Bone marrow (tissue), 2 donors: ENCODE measurements around the gene ELMO1.

Experiments used
- DNase-seq, 2 donors: peaks; one replicate each; lab custom pipeline; 2025; lab: John Stamatoyannopoulos, UW

ELMO1 gene

DNA sequence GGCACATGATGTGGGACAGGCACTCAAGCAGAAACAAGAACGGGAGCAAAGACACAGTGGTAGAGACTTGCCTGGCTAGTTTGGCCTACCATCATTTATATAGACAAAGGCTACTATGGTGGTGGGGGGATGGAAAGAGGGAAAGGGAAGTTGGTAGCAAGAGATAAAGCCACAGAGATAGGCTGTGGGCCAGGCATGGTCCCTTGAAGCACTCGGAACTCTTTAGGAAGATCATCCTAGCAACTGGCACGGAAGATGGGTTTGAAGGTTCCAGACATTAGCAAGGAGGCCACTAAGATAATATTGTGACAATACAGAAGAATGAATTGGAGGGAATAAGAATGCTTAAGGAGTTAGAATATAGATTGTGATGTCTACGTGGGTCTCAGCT lies 319.6 kb downstream of the ELMO1 start:
- no peak for DNase-seq

DNA sequence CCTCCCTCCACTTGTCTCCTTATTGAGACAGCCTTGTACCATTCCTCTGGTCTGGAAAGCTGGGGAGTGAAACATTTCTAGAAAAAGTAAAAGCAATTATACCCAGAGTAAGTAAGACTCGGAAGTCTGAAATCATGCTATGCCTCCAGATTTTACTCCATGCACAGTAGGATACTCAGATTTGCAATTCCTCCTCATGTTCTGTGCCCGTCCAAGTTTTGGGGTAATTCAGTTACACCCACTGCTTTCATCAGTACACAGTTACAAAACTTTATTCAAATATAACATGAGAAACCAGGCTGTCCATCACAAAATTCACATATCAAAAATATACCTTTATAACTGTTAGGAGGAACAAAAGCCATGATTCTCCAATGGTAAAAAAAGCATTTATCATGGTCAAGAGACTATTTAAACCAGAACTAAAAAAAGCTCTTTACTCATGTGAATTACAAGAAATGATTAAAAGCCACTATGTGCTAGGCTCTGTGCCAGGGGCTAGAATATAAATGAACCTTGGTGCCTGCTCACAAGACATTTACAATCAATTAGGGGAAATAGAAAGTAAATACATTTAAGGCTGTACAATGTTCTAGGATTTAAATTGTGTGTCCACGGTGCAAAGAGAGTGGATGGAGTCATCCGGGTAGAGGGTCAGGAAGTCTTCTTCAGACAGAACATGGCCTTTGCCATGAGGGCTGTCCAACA lies 320.2 kb downstream of the ELMO1 start:
- DNase-seq: no peak

DNA sequence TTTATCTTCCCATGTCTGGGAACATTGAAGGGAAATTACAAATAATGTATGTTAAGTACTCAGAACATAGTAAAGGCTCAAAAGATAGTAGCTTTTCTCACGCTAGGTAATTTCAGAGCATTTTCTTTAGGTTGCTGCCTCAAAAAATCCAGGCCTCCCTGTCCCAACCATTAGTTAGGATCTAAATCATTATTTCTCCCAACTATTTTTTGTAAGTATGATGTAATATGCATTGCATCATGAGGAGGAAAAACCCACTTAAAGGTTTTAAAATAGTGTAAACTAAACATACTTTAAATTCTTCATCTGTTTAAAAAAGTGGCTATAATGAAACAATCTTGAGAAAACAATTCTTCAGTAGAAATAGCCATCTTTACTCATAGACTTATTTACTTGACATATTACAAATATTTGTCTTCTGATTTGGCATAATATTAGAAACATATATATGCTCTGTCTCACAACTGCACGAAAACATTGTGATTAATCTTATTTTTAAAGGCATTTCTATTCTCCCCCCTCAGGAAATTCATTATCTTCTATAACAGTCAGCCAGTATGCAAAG lies 329.3 kb downstream of the ELMO1 start:
- DNase-seq: no peak

DNA sequence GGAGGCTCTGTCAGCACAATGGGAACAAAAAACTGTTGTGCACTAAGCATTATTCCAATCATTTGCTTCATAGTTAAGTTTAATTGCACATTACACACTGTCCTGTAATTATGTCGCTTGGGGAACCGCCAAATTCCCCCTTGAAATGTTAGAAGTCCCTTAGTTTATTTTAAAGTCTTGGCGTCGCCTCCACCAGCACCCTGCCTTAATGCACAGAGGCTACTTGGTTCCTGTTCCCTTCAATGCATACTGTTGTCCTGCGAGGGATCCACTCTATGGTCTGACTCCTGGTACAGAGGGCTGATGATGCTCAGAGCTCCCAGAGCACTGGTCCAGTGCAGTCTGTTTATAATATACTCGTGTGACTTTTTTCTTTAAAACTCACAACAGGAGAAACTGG lies 330.7 kb downstream of the ELMO1 start:
- DNase-seq: no peak

DNA sequence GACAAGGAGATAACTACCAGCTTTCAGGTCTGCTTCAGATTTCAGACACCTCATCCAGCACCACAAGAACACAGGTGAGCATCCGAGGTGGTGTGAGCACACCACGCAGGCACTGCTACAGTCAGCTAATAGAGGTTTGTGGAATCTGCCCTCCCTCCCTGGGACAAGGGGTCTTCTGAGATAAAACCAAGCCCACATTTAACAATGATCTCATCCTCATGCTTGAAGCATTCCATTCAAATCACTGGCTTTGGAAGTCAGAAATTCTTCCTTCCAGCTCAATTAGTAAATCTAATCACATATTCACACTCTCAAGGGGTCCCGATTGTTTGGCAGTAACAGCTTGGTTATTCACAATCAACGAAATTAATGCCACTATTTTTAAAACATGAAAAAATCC lies 331.4 kb downstream of the ELMO1 start:
- no peak for DNase-seq

DNA sequence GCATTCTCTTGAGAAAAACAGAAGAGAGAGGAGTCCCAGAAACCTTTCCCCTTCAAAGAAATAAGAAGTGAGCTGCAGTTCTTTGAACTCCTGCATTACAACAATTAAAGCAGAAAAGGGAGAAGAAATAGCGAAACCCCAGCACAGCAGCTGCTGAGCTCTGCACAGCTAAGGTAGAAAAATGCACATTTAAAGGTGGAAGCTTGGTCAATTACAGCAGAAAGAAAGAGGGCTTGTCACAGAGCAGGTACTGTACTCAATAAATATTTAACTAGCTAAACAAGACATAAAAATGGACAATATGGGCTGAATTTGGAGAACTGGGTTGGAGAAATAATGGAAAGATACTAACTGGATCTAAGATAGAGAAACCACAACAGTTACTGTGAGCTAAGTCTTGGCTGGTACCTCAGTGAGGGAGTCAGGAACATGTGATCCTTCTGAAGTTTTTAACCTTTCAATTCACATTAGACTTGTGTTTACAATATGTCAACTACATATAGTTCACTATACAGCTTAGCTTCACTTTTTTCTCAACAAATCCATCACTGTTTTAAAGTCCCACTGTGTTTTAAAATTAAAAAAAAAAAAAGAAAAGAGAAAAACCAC lies 332.5 kb downstream of the ELMO1 start:
- DNase-seq: no peak

DNA sequence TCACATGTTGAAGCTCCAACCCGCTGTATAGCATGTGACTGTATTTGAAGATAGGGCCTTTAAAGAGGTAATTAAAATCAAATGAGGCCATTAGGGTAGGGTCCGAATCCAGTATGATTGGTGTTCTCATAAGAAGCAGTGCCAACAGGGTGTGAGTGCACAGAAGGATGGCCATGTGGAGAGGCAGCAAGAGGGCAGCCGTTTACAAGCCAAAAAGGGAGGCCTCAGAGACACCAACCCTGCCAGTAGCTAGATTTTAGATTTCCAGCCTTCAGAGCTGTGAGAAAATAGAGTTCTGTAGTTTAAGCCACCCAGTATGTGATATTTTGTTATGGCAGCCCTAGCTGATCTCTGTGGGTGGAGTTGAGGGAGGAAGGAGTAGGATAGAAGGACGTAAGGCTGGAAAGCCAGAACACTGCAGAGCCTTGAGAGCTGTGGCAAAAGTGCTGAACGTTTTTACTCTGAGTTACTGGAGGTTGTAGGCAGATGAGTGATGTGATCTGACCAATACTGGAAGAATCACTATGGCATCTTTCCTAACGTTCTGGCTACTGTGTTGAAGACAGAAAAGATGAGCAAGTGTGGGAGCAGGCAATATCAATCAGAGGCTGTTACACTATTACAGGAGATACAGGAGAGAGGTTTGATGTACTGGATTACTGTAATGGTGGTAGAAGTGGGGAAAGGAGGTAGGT lies 334.9 kb downstream of the ELMO1 start:
- DNase-seq: no peak

DNA sequence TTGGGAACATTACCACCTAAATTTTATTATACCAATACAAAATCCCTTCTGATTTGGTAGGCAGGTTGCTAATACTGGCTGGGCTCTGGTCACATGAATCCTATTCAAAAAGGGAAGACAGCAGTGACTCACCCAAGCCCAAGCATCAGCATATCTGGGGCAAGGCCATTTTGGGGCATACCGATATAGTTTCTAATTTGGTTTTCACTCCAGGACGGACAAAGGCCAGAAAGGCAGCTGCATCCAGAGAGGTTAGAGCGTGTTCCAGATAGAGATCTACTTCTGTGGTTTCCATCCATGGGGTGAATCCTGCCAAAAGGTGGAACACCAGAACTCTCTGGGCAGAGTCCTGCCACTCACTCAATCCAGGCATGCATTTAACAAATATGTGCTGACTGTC lies 335.8 kb downstream of the ELMO1 start:
- DNase-seq: no peak

DNA sequence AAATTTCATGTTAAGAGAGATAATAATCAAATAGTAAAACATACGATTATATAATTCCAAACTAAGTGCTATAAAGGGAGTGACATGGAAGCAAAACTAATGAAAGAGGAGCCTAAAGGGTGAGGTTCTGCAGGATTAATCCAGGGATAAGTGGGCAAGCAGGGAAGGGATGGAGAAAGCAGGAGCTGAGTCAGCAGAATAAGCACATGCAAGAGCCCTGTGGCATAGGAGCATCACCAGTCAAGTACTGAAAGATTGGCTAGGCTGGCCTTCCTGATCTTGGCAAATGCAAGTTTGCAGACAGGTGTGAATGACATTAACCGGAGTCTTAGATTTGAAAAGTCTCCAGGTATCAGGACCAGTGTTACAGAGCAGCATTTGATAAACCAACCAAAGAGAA lies 336.4 kb downstream of the ELMO1 start:
- no peak for DNase-seq

DNA sequence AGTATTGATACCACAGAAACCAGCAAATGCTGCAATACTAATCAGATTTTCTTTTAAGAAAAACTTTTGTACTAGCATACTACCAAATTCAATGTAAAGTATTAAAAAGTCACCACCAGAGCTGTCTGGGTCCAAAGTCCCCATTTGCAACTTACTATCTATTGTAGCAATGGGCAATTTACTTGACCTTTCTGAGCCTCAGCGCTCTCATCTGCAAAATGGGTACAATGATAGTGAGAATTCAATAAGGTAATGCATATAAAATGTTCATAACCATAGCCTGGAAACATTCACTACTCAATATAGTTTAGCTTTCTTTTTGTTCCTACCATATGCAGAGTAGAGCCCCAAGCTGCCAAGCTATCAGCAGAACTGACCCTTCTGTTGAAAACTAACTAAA lies 337.2 kb downstream of the ELMO1 start:
- DNase-seq: no peak

DNA sequence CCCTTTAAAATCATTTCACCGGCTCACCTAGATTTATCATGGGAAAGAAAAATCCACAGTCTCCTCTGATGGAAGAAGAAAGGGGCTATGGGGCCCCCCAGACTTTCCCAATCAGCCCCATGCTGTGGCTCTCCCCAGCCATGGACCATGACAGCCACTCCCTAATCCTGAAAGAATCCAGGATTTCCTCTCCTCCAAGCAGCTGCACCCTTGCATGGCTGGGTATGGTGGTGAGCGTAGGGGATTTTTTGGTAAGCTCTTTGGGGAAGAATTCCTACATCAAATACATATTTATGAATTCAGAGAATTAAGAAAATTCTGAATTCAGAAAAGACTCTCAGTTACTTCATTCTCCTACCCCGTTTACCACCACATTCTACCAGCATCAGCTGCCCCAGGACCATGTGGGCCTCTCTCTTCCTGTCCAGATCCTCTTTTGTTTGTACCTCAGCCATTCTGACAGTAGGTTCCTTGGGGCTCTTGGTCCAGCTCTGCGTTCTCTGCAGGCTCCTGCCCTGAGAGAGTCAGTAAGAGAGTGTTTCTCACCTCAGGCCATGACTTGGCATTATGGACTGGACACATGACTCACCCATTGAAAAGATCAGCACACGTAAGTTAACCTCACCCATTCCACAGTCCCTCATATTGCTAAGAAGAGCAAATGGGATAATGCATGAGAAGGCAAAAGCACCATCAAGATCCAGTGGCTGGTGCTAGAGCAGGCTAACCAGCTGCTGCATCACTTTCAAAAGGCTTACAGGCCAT lies 337.8 kb downstream of the ELMO1 start:
- no peak for DNase-seq

DNA sequence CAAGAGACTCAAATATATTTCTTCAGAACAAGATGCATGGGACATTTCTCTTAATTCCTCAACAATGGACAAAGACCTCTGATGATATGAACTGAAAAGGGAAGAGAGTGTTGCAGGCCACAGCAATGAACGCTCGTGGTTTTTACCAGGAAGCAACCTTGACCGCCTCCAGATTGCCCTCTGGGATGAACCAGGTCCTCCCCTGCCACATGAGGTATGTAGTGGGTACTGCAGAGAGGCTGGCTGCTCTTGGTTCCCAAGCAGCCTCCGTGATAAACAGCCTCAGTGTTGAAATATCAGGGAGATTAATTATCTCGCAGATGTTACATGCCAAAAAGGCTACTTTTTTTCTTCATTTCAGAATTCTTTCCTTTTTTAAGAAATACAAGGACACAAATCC lies 338.8 kb downstream of the ELMO1 start:
- DNase-seq: no peak

DNA sequence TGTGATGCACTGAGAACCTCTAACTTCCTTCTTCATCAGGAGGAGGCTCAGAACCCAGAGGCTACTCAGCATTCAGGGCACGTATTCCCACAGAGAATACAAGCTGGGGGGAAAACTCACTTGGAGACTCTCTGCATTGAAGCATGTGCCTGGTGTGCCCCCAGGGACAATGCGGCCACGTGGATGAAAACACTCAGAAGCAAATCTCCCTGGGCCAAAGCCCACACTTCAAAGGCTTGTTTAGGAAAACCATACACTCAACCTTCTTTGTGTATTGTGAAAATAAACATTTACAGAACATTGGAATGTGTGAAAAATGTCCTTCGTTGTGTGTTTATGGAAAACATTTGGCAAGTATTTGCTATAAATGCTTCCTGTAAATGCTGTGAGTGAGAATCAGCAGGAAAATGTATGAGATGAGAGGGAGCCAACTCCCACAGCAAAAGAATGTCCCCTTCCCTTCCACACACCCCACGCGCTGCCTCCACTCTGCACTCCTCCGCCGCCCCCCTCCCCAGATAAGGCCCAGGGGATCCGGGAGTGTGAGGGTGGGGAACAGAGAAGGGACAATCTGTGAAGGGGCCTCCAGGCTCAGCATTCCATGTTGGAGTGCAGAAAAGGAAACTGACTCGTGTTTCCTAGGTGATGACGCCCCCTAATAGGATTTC lies 339.5 kb downstream of the ELMO1 start:
- no peak for DNase-seq

DNA sequence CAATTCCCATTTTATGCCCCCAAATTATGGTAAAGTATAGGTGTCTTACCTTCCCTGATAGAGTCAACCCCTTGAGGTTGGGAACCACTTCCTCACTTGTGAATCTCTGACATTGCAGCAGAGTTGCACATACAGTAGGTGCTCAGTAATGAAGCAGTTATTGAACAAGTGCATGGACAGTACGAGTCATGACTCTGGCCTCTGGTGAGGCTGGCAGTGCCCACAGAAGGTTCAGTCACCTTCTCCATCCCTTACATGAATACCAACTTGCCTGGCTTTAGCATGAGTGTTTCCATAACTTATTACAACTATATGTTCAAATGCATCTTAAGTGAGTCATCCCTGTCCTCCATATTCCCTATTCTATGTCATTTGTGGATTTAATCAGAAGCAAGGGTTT lies 340.0 kb downstream of the ELMO1 start:
- DNase-seq: no peak

DNA sequence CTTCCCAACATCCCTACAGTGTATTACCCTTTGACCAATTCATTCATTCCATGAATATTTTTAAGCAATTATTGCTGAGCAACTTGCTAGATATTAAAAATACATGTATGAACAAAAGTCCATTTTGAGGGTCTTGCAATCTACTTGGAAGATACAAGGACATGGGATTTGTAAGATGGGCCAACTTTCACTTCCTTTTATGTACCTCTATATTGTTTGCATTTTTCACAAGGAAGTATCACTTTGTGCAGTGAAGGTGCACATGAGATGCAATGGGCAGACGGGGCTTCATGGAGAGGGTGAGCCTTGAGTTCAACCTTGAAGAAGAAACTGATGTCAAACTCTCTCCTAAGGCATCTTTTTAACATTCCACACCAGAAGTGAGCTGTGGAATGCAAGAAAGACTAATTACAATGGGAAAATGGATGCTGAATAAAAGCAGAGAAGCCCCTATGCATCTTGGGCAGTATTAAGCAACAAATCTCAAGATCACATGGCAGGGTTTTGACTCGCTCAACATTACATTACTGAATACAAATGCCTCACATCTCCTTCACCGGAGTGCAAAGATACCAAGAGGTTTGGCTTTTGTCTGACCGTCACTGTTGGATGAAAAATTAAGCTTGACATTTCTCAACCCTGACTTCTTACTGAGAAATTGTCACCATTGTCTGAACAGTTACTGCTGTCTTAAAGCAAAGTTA lies 341.5 kb downstream of the ELMO1 start:
- no peak for DNase-seq

DNA sequence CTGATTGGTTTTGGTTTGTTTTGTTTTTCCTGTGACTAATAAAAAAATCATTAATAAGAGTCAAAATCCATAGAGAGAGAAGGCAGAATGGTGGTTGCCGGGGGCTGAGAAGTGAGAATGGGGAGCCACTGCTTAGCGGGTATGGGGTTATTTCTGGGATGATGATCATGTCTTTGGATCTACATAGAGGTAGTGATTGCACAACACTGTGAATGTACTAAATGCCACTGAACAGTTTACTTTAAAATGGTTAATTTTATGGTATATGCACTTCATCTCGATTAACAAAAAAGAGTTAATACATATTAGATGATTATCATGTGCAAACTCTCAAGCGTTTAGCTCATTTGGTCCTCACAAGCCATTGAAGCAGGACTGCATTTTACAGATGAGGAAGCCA lies 342.9 kb downstream of the ELMO1 start:
- no peak for DNase-seq

DNA sequence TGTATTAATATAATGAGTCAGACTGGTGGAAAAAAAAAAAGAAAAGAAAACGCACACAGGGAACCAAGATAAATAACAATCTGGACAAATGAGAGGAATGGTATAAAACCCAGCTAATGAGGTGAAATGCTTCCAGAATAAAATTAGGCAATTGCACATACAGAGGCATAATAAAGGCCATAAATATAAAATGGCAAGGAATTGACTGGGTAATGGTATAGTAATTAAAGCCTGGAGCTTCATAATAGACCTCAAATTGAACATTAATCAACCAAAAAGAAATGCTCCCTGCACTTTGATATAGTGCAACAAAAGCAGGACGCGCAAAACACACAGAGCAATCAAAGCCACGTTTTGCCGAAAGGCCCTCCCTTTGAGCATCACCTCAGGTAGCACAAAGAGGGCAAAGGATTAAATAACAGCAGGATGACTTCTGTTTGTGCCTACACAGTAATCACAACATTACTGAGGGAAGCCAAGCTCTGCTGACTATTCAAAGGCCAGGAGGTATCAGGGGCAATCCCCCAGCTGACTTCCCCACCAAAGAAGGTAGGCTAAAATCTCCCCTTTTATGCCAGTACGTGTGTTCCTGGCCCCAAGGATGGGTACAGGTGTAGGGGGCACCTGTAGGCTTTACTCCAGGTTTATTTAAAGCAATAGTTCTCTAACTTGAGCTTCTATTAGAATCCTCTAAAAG lies 343.7 kb downstream of the ELMO1 start:
- DNase-seq: no peak

DNA sequence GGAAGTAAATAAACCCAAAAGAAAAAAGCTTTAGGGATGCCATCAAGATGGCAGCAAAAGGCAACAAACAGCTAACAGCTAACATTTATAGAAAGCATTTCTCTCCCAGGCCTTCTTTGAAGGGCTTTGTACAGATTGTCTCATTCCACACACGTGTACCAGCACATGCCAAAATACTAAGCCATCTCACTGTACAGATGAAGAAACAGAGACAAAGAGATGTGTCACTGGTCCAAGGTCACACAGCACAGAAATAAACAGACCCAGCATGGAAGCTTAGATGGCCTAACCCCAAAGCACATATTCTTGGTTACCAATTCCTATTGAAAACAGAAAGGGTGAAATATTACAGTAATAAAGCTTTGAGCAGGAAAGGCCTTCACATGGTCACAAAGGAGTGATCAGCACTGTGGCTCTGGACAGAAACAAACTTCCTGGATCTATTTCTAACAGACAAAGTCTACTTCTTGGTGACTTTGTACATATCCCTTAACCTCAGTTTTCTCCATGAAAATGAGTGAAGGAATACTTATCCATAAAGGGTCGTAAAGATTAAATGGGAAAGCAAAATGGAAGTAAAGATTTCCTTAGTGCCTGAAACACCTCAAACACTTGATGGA lies 346.0 kb downstream of the ELMO1 start:
- DNase-seq: no peak

DNA sequence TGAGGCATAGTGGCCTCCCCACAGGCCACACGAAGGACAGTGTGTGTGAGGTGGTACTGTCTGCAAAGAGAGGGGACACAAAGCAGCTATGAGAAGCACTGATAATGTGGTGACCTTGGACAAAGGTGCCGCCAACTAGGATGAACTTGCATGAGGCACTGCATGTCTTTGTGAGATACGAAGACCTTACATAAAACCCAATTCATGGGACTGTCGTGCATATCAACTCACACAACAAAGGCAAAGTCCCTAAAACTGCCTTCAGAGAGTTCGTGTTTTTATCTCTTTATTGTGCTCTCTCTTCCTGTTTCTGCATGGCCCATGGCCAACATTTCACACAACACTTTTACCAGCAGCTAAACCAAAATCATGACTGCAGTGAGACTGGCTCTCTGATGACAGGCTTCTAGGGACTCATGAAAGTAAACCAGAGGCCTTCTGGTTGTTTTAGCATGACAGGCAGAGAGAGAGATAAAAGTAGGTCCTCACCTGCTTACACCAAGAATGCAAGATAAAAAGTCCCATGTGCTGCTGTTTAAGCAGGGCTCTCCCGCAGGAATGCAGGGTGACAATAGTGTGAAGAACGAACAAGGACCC lies 347.8 kb downstream of the ELMO1 start:
- no peak for DNase-seq

DNA sequence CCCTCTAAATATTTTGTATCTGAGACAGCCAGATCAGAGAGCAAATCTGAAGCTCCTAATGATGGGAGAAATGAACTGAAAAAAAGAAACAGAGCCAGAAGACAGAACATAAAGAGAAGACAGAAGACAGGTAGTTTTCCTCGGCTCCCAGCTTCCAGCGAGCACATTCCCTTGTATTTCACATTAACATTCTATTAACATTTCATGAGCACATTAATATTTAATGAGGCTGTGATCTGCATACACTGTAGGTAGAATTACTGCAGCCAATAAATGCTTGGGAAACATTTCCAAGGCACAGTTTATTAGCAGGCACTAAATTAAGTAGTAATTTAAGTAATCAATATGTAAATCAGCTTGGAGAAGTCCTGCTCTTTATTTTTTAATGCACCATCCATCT lies 349.9 kb downstream of the ELMO1 start:
- no peak for DNase-seq
